ENCODE measurements around the gene DGCR6L.
"Not testable (repeated sequence)": the region's sequence is repeated elsewhere in the genome, so short reads cannot be mapped to it uniquely, and the experiment has no call there.

DNA sequence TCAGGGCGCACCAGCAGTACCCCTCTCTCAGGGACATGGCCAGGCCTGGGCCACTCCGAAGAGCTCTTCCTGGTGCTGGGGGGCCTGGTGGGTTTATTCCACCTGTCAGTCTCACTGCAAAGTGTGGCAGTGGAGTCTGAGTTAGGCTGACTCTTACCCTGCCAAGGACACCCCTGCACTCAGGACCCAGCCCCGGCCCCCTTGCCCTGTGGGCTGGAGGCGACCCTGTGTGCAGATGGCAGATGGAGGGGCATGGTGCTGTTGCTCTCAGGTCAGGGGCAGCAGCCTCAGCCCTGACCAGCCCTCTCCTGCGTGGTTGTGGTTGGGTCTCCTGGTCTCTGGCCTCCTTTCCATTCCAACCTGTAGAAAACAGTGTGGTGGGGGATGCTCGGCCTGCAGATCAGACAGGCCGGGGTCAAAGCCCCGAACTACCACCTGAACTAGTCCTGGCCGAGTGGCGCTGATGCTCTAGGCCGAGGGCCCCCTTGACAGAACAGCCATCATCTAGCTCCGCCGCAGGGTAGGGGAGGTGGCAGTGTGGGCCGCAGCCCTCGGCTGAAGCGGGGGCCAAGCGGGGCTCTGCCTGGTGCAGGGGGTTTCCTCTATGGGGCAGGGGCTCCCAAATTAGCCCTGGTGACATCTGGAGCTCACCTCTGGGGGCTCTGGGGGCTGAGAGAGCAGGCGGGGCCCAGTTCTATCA is 41.8 kb downstream of the DGCR6L start:
- TF ChIP-seq POLR2AphosphoS5 (IDR thresholded peaks at IDR 0.05), result not testable (repeated sequence)
- TF ChIP-seq, protein P1, sequence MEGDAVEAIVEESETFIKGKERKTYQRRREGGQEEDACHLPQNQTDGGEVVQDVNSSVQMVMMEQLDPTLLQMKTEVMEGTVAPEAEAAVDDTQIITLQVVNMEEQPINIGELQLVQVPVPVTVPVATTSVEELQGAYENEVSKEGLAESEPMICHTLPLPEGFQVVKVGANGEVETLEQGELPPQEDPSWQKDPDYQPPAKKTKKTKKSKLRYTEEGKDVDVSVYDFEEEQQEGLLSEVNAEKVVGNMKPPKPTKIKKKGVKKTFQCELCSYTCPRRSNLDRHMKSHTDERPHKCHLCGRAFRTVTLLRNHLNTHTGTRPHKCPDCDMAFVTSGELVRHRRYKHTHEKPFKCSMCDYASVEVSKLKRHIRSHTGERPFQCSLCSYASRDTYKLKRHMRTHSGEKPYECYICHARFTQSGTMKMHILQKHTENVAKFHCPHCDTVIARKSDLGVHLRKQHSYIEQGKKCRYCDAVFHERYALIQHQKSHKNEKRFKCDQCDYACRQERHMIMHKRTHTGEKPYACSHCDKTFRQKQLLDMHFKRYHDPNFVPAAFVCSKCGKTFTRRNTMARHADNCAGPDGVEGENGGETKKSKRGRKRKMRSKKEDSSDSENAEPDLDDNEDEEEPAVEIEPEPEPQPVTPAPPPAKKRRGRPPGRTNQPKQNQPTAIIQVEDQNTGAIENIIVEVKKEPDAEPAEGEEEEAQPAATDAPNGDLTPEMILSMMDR (IDR thresholded peaks at IDR 0.05), result not testable (repeated sequence)

Measured in upper lobe of left lung (tissue), 4 donors.